Ishikawa (cell line): ENCODE results near the gene RELN.

ENCODE experiments used
- CEBPB ChIP-seq: IDR thresholded peaks from 2 replicates; pipeline ENCODE4 v1.6.1; 2012
- CREB1 ChIP-seq: IDR thresholded peaks from 2 replicates; pipeline ENCODE4 v1.6.1; 2012; ENCODE audit warnings: low read depth
- EGR1 ChIP-seq: IDR thresholded peaks from 2 replicates; pipeline ENCODE4 v1.6.1; 2012
- EP300 ChIP-seq: IDR thresholded peaks from 2 replicates; pipeline ENCODE4 v1.6.1; 2012; ENCODE audit warnings: borderline replicate concordance
- FOXM1 ChIP-seq: IDR thresholded peaks from 2 replicates; pipeline ENCODE4 v1.6.1; 2012; ENCODE audit warnings: low read depth, borderline replicate concordance
- NFIC ChIP-seq: IDR thresholded peaks from 2 replicates; pipeline ENCODE4 v1.6.1; 2012
- RAD21 ChIP-seq: IDR thresholded peaks from 2 replicates; pipeline ENCODE4 v1.6.1; 2012; ENCODE audit warnings: low read depth
- TAF1 ChIP-seq: IDR thresholded peaks from 2 replicates; pipeline ENCODE4 v1.6.1; 2012; ENCODE audit warnings: low read depth, mild to moderate bottlenecking
- TEAD4 ChIP-seq: IDR thresholded peaks from 2 replicates; pipeline ENCODE4 v1.6.1; 2012
- YY1 ChIP-seq: IDR thresholded peaks from 2 replicates; pipeline ENCODE4 v1.6.1; 2012; ENCODE audit warnings: low read depth
- ZBTB7A ChIP-seq: IDR thresholded peaks from 2 replicates; pipeline ENCODE4 v1.6.1; 2012; ENCODE audit warnings: low read depth
- TF ChIP-seq, protein P1 (sequence below): IDR thresholded peaks from 2 replicates; pipeline ENCODE4 v1.6.1; 2012
- TF ChIP-seq, protein P2 (sequence below): IDR thresholded peaks from 2 replicates; pipeline ENCODE4 v1.6.1; 2012

DNA sequence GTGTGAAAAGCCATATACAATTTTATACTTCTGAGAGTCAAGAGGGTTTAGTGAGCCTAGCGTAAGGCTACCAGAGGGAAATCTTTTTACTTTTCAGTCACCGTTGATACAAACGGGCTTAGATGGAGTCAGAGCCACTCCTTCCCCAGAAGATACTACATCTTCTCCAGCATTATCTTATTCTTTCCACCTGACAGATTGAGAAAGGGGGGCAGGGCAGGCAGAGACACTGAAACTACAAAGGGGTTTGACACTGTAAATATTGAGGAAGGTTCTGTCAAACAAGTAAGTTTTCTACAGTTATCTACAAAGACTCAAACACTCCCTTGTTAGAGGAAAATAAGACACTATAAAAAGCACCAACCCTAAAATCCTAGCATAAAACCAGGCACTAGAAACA, 100.0 kb downstream of the RELN start:
- TF ChIP-seq YY1 (no peak), EP300 (no peak), CEBPB (no peak), RAD21 (no peak), TEAD4 (no peak), EGR1 (no peak), NFIC (no peak), CREB1 (no peak), TAF1 (no peak), ZBTB7A (no peak), FOXM1 (no peak)
- TF ChIP-seq, protein P1, sequence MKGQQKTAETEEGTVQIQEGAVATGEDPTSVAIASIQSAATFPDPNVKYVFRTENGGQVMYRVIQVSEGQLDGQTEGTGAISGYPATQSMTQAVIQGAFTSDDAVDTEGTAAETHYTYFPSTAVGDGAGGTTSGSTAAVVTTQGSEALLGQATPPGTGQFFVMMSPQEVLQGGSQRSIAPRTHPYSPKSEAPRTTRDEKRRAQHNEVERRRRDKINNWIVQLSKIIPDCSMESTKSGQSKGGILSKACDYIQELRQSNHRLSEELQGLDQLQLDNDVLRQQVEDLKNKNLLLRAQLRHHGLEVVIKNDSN: no peak
- TF ChIP-seq, protein P2, sequence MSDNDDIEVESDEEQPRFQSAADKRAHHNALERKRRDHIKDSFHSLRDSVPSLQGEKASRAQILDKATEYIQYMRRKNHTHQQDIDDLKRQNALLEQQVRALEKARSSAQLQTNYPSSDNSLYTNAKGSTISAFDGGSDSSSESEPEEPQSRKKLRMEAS: no peak
